HCT116 (cell line): ENCODE results near the gene PTPRQ. TPM values are rescaled to one million over a fixed set of nuclear protein-coding genes. Genes with fewer than 3 reads are reported as not detected.

Source experiments
- ATAC-seq: fragments of 200-7000 bp; cut with Tn5 transposase; 2 replicates; pipeline ENCODE4 v1.9.1; 2020; ENCODE audit warnings: mild to moderate bottlenecking, moderate library complexity
- BruUV-seq: library from RNA; stranded (reverse); fragments of 400-500 nt; replicated peaks from 2 replicates; lab custom pipeline; 2021; lab: Mats Ljungman, UMichigan
- CTCF ChIA-PET: fragments of 300-600 bp; sonication (Branson Sonifier 250); formaldehyde crosslinking; loops from one replicate; lab custom pipeline; 2021; ENCODE audit warnings: antibody characterized with exemption; lab: Charles Lee
- POLR2A ChIA-PET: fragments of 300-600, 350-600 bp; sonication (Branson Sonifier 250); formaldehyde crosslinking; loops from one replicate; lab custom pipeline; 2021; ENCODE audit warnings: antibody characterized with exemption; lab: Charles Lee
- RAD21 ChIA-PET, 2 experiments: fragments of 300-600 bp; sonication (Branson Sonifier 250); formaldehyde crosslinking; loops; one replicate each; lab custom pipeline; 2023; ENCODE audit warnings: low total read pairs in 2 of 2; ENCODE audit not compliant: uncharacterized antibody in 2 of 2, unreplicated experiment in 2 of 2, low non-redundant PET in 1 of 2; lab: Charles Lee
- DNase-seq: peaks from one replicate; pipeline ENCODE4 v3.0.0-alpha.2; 2010; ENCODE audit warnings: low read depth, low spot score
- H2AFZ ChIP-seq: fragments of 200-600 bp; shearing (Covaris generic), sonication (generic); 2 replicates; pipeline ENCODE4 v1.6.1; 2017; ENCODE audit warnings: low read depth, mixed run types, mixed read lengths, antibody characterized with exemption, low read length; ENCODE audit not compliant: poor library complexity, severe bottlenecking
- H3K27ac ChIP-seq: 2 replicates; pipeline ENCODE4 v1.5.1; 2012; ENCODE audit warnings: low read depth, low read length
- H3K27me3 ChIP-seq: fragments of 200-600 bp; sonication (generic); 2 replicates; pipeline ENCODE4 v1.6.1; 2016; ENCODE audit warnings: mixed run types, low read length, mixed read lengths; ENCODE audit not compliant: insufficient read depth
- H3K36me3 ChIP-seq, 2 experiments: fragments of 200-500 bp in 1 of 2; fragments of 200-600 bp in 1 of 2; sonication (Bioruptor generic) in 1 of 2; sonication (generic) in 1 of 2; 2 replicates each; pipeline versions ENCODE4 v1.5.1 to v1.6.1; 2014 to 2016; ENCODE audit warnings: low read length in 2 of 2, inconsistent platforms in 1 of 2, mixed read lengths in 1 of 2, mixed run types in 1 of 2; ENCODE audit not compliant: insufficient read depth in 2 of 2, control insufficient read depth in 1 of 2
- H3K4me1 ChIP-seq, 2 experiments: fragments of 200-600 bp in 1 of 2; sonication (generic) in 1 of 2; 2 replicates each; pipeline versions ENCODE4 v1.5.1 to v1.6.1; 2012 to 2017; ENCODE audit warnings: low read length in 2 of 2, inconsistent platforms in 1 of 2, mild to moderate bottlenecking in 1 of 2, mixed read lengths in 1 of 2, mixed run types in 1 of 2, moderate library complexity in 1 of 2; ENCODE audit not compliant: insufficient read depth in 2 of 2, control insufficient read depth in 1 of 2
- H3K4me2 ChIP-seq: fragments of 200-600 bp; sonication (generic); 2 replicates; pipeline ENCODE4 v1.6.1; 2017; ENCODE audit warnings: mixed run types, low read length, mixed read lengths
- H3K4me3 ChIP-seq, 2 experiments: fragments of 200-600 bp in 1 of 2; sonication (generic) in 1 of 2; replicated peaks in 1 of 2; 2 replicates each; pipeline ENCODE4 v1.5.1; 2011 to 2016; ENCODE audit warnings: low read length in 2 of 2, control low read depth in 1 of 2, low read depth in 1 of 2, mild to moderate bottlenecking in 1 of 2, mixed read lengths in 1 of 2, mixed run types in 1 of 2
- H3K79me2 ChIP-seq: fragments of 200-600 bp; sonication (generic); 2 replicates; pipeline ENCODE4 v1.6.1; 2017; ENCODE audit warnings: mild to moderate bottlenecking, mixed run types, low read length, moderate library complexity, mixed read lengths; ENCODE audit not compliant: insufficient read depth
- H3K9ac ChIP-seq: fragments of 200-600 bp; sonication (generic); 2 replicates; pipeline ENCODE4 v1.6.1; 2016; ENCODE audit warnings: low read length, mixed read lengths
- H3K9me2 ChIP-seq: fragments of 200-600 bp; sonication (generic), shearing (Covaris generic); 2 replicates; pipeline ENCODE4 v1.6.1; 2017; ENCODE audit warnings: mixed run types, mild to moderate bottlenecking, moderate library complexity; ENCODE audit not compliant: insufficient read depth
- H3K9me3 ChIP-seq, 2 experiments: fragments of 200-500 bp in 1 of 2; fragments of 200-600 bp in 1 of 2; sonication (Bioruptor generic) in 1 of 2; sonication (generic) in 1 of 2; 2 replicates each; pipeline ENCODE4 v1.6.1; 2014 to 2017; ENCODE audit warnings: low read length in 2 of 2, mixed read lengths in 2 of 2, inconsistent platforms in 1 of 2, low read depth in 1 of 2, mild to moderate bottlenecking in 1 of 2, mixed run types in 1 of 2, moderate library complexity in 1 of 2; ENCODE audit not compliant: control insufficient read depth in 1 of 2, insufficient read depth in 1 of 2
- H4K20me1 ChIP-seq: fragments of 200-600 bp; sonication (generic), shearing (Covaris generic); 2 replicates; pipeline ENCODE4 v1.6.1; 2017; ENCODE audit warnings: mixed run types, mild to moderate bottlenecking, moderate library complexity; ENCODE audit not compliant: insufficient read depth
- CEBPB ChIP-seq: IDR thresholded peaks from 2 replicates; pipeline ENCODE4 v1.6.1; 2012; ENCODE audit warnings: low read depth
- ELF1 ChIP-seq: IDR thresholded peaks from 2 replicates; pipeline ENCODE4 v1.6.1; 2012; ENCODE audit warnings: low read depth, borderline replicate concordance
- EZH2 ChIP-seq: fragments of 200-600 bp; sonication (generic); IDR thresholded peaks from 2 replicates; pipeline ENCODE4 v1.6.1; 2017; ENCODE audit warnings: antibody characterized with exemption, mixed run types
- EZH2phosphoT487 ChIP-seq: fragments of 200-600 bp; IDR thresholded peaks from 2 replicates; pipeline ENCODE4 v1.6.1; 2018; ENCODE audit warnings: antibody characterized with exemption, borderline replicate concordance
- FOSL1 ChIP-seq: IDR thresholded peaks from 2 replicates; pipeline ENCODE4 v1.6.1; 2012; ENCODE audit warnings: low read depth
- POLR2AphosphoS5 ChIP-seq: IDR thresholded peaks from 2 replicates; pipeline ENCODE4 v1.6.1; 2011; ENCODE audit warnings: mild to moderate bottlenecking, low read depth, low read length, moderate library complexity
- SP1 ChIP-seq: IDR thresholded peaks from 2 replicates; pipeline ENCODE4 v1.6.1; 2012; ENCODE audit warnings: low read depth
- TCF7L2 ChIP-seq: IDR thresholded peaks from 2 replicates; pipeline ENCODE4 v1.7.0; 2011; ENCODE audit warnings: borderline replicate concordance, inconsistent platforms; ENCODE audit not compliant: insufficient read depth, insufficient read length; ENCODE audit errors: extremely low read depth
- ZNF274 ChIP-seq: fragments of 200-500 bp; sonication (Bioruptor generic); IDR thresholded peaks from 2 replicates; pipeline ENCODE4 v1.6.1; 2014; ENCODE audit warnings: mild to moderate bottlenecking, low read depth, low read length, inconsistent platforms
- intact Hi-C: fragments of 100-400 bp; cut with micrococcal nuclease; formaldehyde crosslinking; loops from 2 replicates; pipeline ENCODE4 v1.10.0; 2022
- total RNA-seq: library from RNA; stranded (reverse); gene quantifications from one replicate; pipeline ENCODE4 v1.2.1, GENCODE V29; 2021; ENCODE audit not compliant: unreplicated experiment
- TF ChIP-seq, protein P1 (sequence below): IDR thresholded peaks from 2 replicates; pipeline ENCODE4 v1.6.1; 2012
- TF ChIP-seq, protein P2 (sequence below): IDR thresholded peaks from 2 replicates; pipeline ENCODE4 v1.6.1; 2012; ENCODE audit warnings: low read depth
- TF ChIP-seq, protein P3 (sequence below), 3 experiments: fragments of 200-600 bp in 1 of 3; sonication (generic) in 1 of 3; IDR thresholded peaks in 2 of 3; conservative IDR thresholded peaks in 1 of 3; 2 replicates each; pipeline ENCODE4 v1.5.1; 2012 to 2017; ENCODE audit warnings: low read depth in 2 of 3, low read length in 2 of 3, antibody characterized with exemption in 1 of 3, borderline replicate concordance in 1 of 3, control low read depth in 1 of 3, mild to moderate bottlenecking in 1 of 3, mixed read lengths in 1 of 3, mixed run types in 1 of 3, moderate library complexity in 1 of 3; ENCODE audit not compliant: insufficient read depth in 1 of 3

PTPRQ gene
- total RNA-seq, 1 experiment from 2014 or later = not detected

DNA sequence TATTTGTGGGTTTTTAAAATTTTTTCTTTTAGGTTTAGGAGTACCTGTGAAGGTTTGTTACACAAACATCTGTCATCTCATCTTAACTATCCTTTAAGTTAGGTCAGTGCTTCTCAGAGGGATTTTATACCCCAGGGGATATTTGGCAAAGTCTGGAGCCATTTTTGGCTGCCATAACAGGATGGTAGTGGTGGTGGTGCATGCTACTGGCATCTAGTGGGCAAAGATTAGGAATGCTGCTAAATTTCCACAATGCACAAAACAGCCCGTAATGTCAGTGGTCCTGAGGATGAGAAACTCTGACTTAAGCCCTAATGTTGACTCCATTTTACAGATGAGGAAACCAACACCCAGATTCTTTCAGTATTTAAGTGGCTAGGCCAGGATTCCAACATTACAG is 178.2 kb downstream of the PTPRQ start (continued):
- TF ChIP-seq, protein P1, sequence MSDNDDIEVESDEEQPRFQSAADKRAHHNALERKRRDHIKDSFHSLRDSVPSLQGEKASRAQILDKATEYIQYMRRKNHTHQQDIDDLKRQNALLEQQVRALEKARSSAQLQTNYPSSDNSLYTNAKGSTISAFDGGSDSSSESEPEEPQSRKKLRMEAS = no peak

DNA sequence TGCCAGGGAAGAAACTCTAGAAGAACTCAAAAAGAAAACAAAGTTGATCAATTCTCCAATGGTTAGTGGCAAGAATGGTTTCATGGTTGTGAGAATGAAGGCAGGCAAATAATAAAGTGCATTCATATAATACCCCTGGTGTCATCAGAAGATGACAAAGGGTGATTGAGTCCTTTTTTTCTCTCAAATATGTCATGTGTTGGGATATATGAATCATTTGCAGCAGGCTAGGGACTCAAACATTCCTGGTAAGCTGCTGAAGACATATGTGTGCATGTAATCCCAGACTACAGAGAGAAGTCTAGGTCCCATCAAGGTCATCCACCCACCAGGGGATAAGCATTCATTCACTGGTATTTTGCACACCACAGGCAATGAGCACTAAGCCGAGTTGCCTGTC is 181.0 kb downstream of the PTPRQ start:
- Histone ChIP-seq H3K4me3 (no peak overlapping the region), H3K9me3 (no peaks in the 10 kb centered on the region), H3K79me2 (no peaks in the 10 kb centered on the region), H2AFZ (no peak overlapping the region), H3K4me2 (no peak overlapping the region), H3K4me1 (no peaks in the 10 kb centered on the region), H3K27me3 (no peaks in the 10 kb centered on the region), H3K27ac (no peak overlapping the region), H4K20me1 (no peaks in the 10 kb centered on the region), H3K9me2 (no peaks in the 10 kb centered on the region), H3K36me3 (no peaks in the 10 kb centered on the region), H3K9ac (no peak overlapping the region)
- TF ChIP-seq EZH2phosphoT487 = no peak
- no peak for TF ChIP-seq ZNF274
- TF ChIP-seq CEBPB = no peak
- POLR2A ChIA-PET = no interaction called here
- ATAC-seq (no peak), DNase-seq (no peak)
- CTCF ChIA-PET = interaction anchor here (5.4 kb wide), 1 partner anchor 9 kb away, joined by 41 read pairs; no protein-coding TSS in a partner anchor
- no TSS peak for BruUV-seq
- intact Hi-C loops = no loop called here
- RAD21 ChIA-PET = no interaction called here

DNA sequence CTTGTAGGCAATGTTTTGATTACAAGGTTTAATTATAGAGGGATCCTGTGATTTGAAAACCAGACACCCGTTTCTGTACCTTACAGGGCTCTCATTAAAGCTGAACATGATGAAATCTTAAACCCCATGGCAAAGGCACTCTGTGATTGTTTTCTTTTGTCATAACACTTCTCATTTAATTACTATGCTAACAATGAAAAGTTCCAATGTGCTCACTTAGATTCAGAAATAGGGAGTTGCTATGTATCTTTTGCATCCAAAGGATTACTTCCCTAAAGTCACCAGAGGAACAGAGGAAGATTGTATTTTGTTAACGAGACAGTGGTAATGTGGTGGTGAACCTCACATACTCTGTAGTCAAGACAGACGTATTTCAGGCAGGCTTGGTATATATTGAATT is 181.9 kb downstream of the PTPRQ start:
- Histone ChIP-seq H3K4me2 (no peak overlapping the region), H3K27ac (no peak overlapping the region), H4K20me1 (no peaks in the 10 kb centered on the region), H3K27me3 (no peaks in the 10 kb centered on the region), H3K79me2 (no peaks in the 10 kb centered on the region), H3K4me3 (no peak overlapping the region), H2AFZ (no peak overlapping the region), H3K9me2 (no peaks in the 10 kb centered on the region), H3K9me3 (no peaks in the 10 kb centered on the region), H3K4me1 (no peaks in the 10 kb centered on the region), H3K9ac (no peak overlapping the region), H3K36me3 (no peaks in the 10 kb centered on the region)
- intact Hi-C loops = no loop called here
- ChIA-PET RAD21 (no interaction called here), CTCF (no interaction called here), POLR2A (no interaction called here)
- ATAC-seq (no peak), DNase-seq (no peak)
- no TSS peak for BruUV-seq
- TF ChIP-seq FOSL1 (no peak), TCF7L2 (no peak), EZH2 (no peak), EZH2phosphoT487 (no peak), SP1 (no peak), POLR2AphosphoS5 (no peak), ZNF274 (no peak), ELF1 (no peak)
- TF ChIP-seq, protein P1 = no peak
- TF ChIP-seq, protein P2, sequence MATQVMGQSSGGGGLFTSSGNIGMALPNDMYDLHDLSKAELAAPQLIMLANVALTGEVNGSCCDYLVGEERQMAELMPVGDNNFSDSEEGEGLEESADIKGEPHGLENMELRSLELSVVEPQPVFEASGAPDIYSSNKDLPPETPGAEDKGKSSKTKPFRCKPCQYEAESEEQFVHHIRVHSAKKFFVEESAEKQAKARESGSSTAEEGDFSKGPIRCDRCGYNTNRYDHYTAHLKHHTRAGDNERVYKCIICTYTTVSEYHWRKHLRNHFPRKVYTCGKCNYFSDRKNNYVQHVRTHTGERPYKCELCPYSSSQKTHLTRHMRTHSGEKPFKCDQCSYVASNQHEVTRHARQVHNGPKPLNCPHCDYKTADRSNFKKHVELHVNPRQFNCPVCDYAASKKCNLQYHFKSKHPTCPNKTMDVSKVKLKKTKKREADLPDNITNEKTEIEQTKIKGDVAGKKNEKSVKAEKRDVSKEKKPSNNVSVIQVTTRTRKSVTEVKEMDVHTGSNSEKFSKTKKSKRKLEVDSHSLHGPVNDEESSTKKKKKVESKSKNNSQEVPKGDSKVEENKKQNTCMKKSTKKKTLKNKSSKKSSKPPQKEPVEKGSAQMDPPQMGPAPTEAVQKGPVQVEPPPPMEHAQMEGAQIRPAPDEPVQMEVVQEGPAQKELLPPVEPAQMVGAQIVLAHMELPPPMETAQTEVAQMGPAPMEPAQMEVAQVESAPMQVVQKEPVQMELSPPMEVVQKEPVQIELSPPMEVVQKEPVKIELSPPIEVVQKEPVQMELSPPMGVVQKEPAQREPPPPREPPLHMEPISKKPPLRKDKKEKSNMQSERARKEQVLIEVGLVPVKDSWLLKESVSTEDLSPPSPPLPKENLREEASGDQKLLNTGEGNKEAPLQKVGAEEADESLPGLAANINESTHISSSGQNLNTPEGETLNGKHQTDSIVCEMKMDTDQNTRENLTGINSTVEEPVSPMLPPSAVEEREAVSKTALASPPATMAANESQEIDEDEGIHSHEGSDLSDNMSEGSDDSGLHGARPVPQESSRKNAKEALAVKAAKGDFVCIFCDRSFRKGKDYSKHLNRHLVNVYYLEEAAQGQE = no peak
- TF ChIP-seq, protein P3, sequence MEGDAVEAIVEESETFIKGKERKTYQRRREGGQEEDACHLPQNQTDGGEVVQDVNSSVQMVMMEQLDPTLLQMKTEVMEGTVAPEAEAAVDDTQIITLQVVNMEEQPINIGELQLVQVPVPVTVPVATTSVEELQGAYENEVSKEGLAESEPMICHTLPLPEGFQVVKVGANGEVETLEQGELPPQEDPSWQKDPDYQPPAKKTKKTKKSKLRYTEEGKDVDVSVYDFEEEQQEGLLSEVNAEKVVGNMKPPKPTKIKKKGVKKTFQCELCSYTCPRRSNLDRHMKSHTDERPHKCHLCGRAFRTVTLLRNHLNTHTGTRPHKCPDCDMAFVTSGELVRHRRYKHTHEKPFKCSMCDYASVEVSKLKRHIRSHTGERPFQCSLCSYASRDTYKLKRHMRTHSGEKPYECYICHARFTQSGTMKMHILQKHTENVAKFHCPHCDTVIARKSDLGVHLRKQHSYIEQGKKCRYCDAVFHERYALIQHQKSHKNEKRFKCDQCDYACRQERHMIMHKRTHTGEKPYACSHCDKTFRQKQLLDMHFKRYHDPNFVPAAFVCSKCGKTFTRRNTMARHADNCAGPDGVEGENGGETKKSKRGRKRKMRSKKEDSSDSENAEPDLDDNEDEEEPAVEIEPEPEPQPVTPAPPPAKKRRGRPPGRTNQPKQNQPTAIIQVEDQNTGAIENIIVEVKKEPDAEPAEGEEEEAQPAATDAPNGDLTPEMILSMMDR (IDR thresholded peaks at IDR 0.05 in 2 of 3, conservative IDR thresholded peaks at IDR 0.05 in 1 of 3; ENCODE audit: borderline replicate concordance in 1 of 3, insufficient read depth in 1 of 3, low read depth in 2 of 3, low read length in 2 of 3) = no peak
